SK-N-MC (cell line): ENCODE results near the gene RFFL.
"Not testable (repeated sequence)": the region's sequence is repeated elsewhere in the genome, so short reads cannot be mapped to it uniquely, and the experiment has no call there.

Experiments
- DNase-seq: peaks from one replicate; pipeline ENCODE4 v3.0.0-alpha.2; 2011; ENCODE audit warnings: low read depth, low spot score
- H3K27ac ChIP-seq: fragments of 200-600 bp; sonication (generic); 2 replicates; pipeline ENCODE4 v1.5.1; 2016; ENCODE audit warnings: mixed run types
- H3K36me3 ChIP-seq: fragments of 200-600 bp; sonication (generic); 2 replicates; pipeline ENCODE4 v1.6.1; 2017; ENCODE audit warnings: antibody characterized with exemption, low read length, mixed read lengths; ENCODE audit not compliant: insufficient read depth
- H3K4me3 ChIP-seq: fragments of 200-600 bp; sonication (generic); 2 replicates; pipeline ENCODE4 v1.5.1; 2016
- H3K9ac ChIP-seq: fragments of 200-600 bp; sonication (generic); 2 replicates; pipeline ENCODE4 v1.8.0; 2017; ENCODE audit warnings: mixed run types, mixed read lengths; ENCODE audit not compliant: insufficient read length
- H3K9me3 ChIP-seq: fragments of 200-600 bp; sonication (generic); 2 replicates; pipeline ENCODE4 v1.6.1; 2017; ENCODE audit warnings: low read depth, mild to moderate bottlenecking, antibody characterized with exemption, low read length, moderate library complexity, mixed read lengths
- EZH2 ChIP-seq: fragments of 200-600 bp; sonication (generic); IDR thresholded peaks from one replicate; pipeline ENCODE4 v1.6.1; 2017; ENCODE audit warnings: antibody characterized with exemption
- FOXP2 ChIP-seq: optimal IDR thresholded peaks from 2 replicates; pipeline ENCODE3; 2011; ENCODE audit warnings: mild to moderate bottlenecking, moderate library complexity; ENCODE audit not compliant: insufficient read depth; ENCODE audit errors: extremely low read length, control extremely low read depth
- POLR2AphosphoS5 ChIP-seq: IDR thresholded peaks from 2 replicates; pipeline ENCODE4 v1.6.1; 2012; ENCODE audit warnings: mild to moderate bottlenecking, low read depth, low read length, borderline replicate concordance

RFFL gene

DNA sequence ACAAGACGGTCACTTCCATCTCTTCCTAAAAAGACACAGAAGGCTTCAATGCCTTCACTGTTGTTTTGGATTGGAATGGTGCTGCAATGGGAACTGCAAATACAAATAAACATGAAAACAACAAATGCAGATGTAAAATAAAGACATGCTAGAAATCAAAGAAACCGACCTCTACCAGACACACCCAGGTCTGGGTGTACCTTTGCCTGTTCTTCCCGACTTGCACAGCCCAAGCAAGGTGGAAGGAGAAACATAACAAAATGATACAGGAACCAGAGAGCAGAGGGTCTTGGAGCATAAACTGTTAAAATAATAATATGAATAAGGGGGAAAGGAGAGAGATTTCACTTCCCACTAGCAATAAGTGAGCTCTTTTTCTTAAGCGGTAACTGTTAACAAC, 17.3 kb downstream of the RFFL start:
- no peak overlapping the region for H3K9ac ChIP-seq
- H3K4me3 ChIP-seq: no peak overlapping the region
- no peak for TF ChIP-seq EZH2

GRCh38 chr17:35045458-35045979, 18.0 kb downstream of the RFFL start:
- H3K4me3 ChIP-seq, H3K27ac ChIP-seq, H3K9me3 ChIP-seq, H3K9ac ChIP-seq, H3K36me3 ChIP-seq, DNase-seq: not testable (repeated sequence)

More for the DNA sequence above, 17.3 kb downstream of the RFFL start:
- Histone ChIP-seq H3K27ac (no peak overlapping the region), H3K9me3 (no peaks in the 10 kb centered on the region), H3K36me3 (no peaks in the 10 kb centered on the region)
- DNase-seq: no peak

- Histone ChIP-seq H3K9me3 (no peaks in the 10 kb centered on the region), H3K27ac (no peak overlapping the region), H3K36me3 (no peaks in the 10 kb centered on the region), H3K4me3 (no peak overlapping the region), H3K9ac (no peak overlapping the region)
- no peak for DNase-seq
- TF ChIP-seq POLR2AphosphoS5: no peak
- no peak for TF ChIP-seq EZH2
- no peak for TF ChIP-seq FOXP2
Observed at GRCh38 chr17:35044181-35044580, 19.3 kb downstream of the RFFL start.

GRCh38 chr17:35041390-35041789, 22.1 kb downstream of the RFFL start:
- DNase-seq: no peak
- H3K9ac ChIP-seq: no peak overlapping the region
- H3K9me3 ChIP-seq: no peaks in the 10 kb centered on the region
- no peak overlapping the region for H3K4me3 ChIP-seq
- H3K36me3 ChIP-seq: no peaks in the 10 kb centered on the region
- TF ChIP-seq POLR2AphosphoS5 (no peak), FOXP2 (no peak), EZH2 (no peak)
- H3K27ac ChIP-seq: no peak overlapping the region

DNA sequence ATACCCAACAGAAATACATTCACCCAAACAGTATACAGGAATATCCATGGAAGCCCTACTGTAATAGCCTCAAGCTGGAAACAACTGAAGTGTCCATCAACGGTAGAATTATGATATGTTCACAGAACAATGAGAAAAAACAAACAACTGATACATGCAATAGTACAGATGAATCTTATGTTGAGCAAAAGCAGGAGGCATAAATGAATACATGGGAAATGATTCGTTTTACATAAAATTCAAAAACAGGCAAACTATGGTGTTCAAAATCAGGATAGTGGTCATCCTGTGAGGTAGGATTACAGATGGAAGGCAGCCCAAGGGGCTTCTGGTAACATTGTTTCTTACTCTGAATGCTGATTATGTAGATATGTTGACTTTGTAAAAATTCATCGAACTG, 25.1 kb downstream of the RFFL start:
- Histone ChIP-seq H3K27ac (no peak overlapping the region), H3K9me3 (no peaks in the 10 kb centered on the region), H3K36me3 (no peaks in the 10 kb centered on the region), H3K4me3 (no peak overlapping the region), H3K9ac (no peak overlapping the region)
- TF ChIP-seq EZH2 (no peak), POLR2AphosphoS5 (no peak), FOXP2 (no peak)
- no peak for DNase-seq

DNA sequence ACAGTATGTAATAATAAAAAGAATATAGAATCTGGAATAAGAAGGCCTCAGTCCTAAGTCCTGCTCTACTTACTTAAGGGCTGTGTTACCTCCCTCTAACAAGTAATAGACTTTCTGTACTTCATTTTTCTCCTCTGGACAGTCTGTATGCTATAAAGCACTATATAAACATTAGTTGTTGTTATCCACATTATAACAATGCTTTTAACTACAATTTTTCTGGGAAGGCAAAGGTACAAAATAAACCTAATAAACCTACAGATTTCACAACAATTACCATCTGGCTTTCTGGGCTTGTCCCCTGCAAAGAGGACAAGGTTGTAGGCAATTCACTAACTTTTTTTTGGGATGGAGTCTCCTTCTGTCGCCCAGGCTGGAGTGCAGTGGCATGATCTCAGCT, 32.7 kb downstream of the RFFL start:
- no peak overlapping the region for H3K4me3 ChIP-seq
- no peaks in the 10 kb centered on the region for H3K9me3 ChIP-seq
- DNase-seq: no peak
- no peaks in the 10 kb centered on the region for H3K36me3 ChIP-seq
- H3K27ac ChIP-seq: no peak overlapping the region
- no peak overlapping the region for H3K9ac ChIP-seq
- TF ChIP-seq EZH2 (no peak), FOXP2 (no peak), POLR2AphosphoS5 (no peak)

- TF ChIP-seq EZH2 (no peak), POLR2AphosphoS5 (no peak), FOXP2 (no peak)
- DNase-seq: no peak
- no peak overlapping the region for H3K27ac ChIP-seq
- H3K9ac ChIP-seq: no peak overlapping the region
- no peaks in the 10 kb centered on the region for H3K9me3 ChIP-seq
- H3K36me3 ChIP-seq: no peaks in the 10 kb centered on the region
- no peak overlapping the region for H3K4me3 ChIP-seq
Observed at GRCh38 chr17:35028531-35029262, 34.8 kb downstream of the RFFL start.

GRCh38 chr17:35028097-35028496, 35.4 kb downstream of the RFFL start:
- not testable (repeated sequence) for DNase-seq, H3K9ac ChIP-seq, H3K4me3 ChIP-seq, H3K27ac ChIP-seq, H3K36me3 ChIP-seq, H3K9me3 ChIP-seq

DNA sequence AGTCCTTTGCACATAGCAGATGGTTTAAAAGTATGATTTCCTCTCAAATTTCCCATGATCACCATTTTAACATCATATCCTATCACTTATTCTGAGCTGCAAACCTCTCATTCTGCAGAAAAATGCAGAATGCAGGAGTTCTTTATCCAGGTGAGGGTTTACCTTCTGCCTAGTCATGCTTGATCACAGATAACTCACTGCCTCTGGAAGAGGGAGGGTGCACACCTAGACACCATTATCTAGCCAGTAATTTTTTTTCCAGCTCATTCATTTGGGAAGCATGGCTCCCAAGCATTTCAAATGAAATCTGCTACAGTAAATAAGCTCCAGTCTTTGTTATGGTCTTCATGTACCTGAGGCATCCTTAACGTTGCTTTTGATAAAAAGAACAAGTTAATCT, 38.0 kb downstream of the RFFL start:
- H3K4me3 ChIP-seq: no peak overlapping the region
- H3K27ac ChIP-seq: no peak overlapping the region
- H3K9me3 ChIP-seq: no peaks in the 10 kb centered on the region
- no peak for DNase-seq
- H3K36me3 ChIP-seq: no peaks in the 10 kb centered on the region
- no peak for TF ChIP-seq EZH2
- no peak overlapping the region for H3K9ac ChIP-seq
